ENCODE data around the gene FHIP1B. TPM values are rescaled to one million over a fixed set of nuclear protein-coding genes. Genes with fewer than 3 reads are reported as not detected.

FHIP1B gene
- total RNA-seq, 4 donors from 2014 or later = 30.4 to 144 (median 56.4) TPM

DNA sequence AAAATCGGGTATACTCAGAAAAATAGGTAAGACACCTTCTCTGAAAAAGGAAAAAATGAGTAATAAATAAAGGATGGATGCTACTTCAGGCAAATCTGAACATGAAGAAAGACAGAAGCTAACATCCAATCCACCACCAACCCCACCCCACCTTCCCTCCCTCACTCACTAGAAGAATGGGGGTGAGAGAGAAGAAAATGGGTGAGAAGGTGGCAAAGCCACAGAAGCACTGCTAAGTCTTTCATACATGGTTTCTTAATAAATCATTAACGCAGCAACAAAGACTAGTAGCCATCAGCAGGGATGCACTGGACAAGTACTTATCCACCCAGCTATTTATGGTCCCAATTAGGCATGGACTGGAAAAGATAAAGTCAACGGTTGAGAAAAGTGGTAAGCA lies 5.9 kb downstream of the FHIP1B start:
- no peak for TF ChIP-seq POLR2A (IDR thresholded peaks at IDR 0.05)
- TF ChIP-seq, protein P1, sequence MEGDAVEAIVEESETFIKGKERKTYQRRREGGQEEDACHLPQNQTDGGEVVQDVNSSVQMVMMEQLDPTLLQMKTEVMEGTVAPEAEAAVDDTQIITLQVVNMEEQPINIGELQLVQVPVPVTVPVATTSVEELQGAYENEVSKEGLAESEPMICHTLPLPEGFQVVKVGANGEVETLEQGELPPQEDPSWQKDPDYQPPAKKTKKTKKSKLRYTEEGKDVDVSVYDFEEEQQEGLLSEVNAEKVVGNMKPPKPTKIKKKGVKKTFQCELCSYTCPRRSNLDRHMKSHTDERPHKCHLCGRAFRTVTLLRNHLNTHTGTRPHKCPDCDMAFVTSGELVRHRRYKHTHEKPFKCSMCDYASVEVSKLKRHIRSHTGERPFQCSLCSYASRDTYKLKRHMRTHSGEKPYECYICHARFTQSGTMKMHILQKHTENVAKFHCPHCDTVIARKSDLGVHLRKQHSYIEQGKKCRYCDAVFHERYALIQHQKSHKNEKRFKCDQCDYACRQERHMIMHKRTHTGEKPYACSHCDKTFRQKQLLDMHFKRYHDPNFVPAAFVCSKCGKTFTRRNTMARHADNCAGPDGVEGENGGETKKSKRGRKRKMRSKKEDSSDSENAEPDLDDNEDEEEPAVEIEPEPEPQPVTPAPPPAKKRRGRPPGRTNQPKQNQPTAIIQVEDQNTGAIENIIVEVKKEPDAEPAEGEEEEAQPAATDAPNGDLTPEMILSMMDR (IDR thresholded peaks at IDR 0.05) = no peak
- TF ChIP-seq EP300 (IDR thresholded peaks at IDR 0.05) = no peak

DNA sequence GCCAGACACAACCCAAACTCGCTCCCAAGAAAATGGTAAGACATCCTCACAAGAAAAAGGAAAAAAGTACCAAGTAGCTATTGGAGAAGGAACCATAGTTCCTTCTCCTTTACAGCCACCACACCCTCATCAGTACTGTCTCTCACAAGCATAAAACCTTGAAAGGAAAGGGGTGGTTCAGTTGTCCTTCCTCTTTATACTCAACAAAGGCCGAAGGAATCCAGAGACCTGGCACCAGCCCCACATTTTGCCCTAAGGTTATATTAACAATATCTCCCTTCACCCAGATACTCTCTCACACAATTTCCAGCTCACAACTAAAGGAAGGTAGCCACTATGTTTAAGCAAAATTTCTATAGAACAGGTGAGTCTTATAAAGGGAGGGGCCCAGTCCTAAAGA lies 8.5 kb downstream of the FHIP1B start:
- peaks cover 0 to 31% (median 0%) of the 10 kb centered on the region in 4 donors for H3K4me1 ChIP-seq
- H3K36me3 ChIP-seq = peaks cover 0 to 43% (median 3%) of the 10 kb centered on the region in 3 donors
- no peak overlapping the region for H3K4me3 ChIP-seq
- no peak overlapping the region for H3K27ac ChIP-seq
- DNase-seq (ENCODE audit: low spot score in 2 of 2) = no peak
- TF ChIP-seq POLR2A (IDR thresholded peaks at IDR 0.05) (no peak), EP300 (IDR thresholded peaks at IDR 0.05) (no peak)
- TF ChIP-seq, protein P1 (IDR thresholded peaks at IDR 0.05) = no peak
- no peaks in the 10 kb centered on the region for H3K9me3 ChIP-seq
- 64 to 72% methylated on average over 2 of the region's 2 CpGs for WGBS, 2 donors
- H3K27me3 ChIP-seq = no peaks in the 10 kb centered on the region

More for the DNA sequence above, 5.9 kb downstream of the FHIP1B start:
- H3K27ac ChIP-seq = no peak overlapping the region
- H3K9me3 ChIP-seq = no peaks in the 10 kb centered on the region
- WGBS, 2 donors = 49 to 79% methylated on average over 3 of the region's 3 CpGs
- peaks cover 0 to 42% (median 8%) of the 10 kb centered on the region in 4 donors for H3K4me1 ChIP-seq
- H3K4me3 ChIP-seq = no peak overlapping the region
- H3K27me3 ChIP-seq = no peaks in the 10 kb centered on the region
- peaks cover 0 to 20% (median 0%) of the 10 kb centered on the region in 3 donors for H3K36me3 ChIP-seq
- no peak for DNase-seq (ENCODE audit: low spot score in 2 of 2)

DNA sequence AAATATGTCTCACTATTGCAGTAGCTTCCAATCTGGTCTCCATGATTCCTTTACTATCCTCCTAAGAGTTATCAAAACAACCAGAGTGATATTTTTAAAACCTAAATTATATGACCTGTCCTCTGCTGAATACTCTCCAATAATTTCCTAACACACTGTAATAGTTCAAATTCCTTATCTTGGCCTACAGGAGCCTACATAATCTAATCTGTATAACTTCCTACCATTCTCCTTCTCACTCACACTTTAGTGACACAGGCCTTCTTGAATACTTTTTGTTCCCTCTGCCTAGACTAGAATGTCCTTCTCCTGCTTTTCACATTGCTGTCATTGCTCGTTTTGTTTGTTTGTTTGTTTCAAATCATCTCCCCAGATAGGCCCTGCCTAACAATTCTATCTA lies 9.4 kb downstream of the FHIP1B start:
- 43 to 68% methylated on average over 1 of the region's 1 CpG for WGBS, 2 donors
- Histone ChIP-seq H3K36me3 (peaks cover 0 to 52% (median 3%) of the 10 kb centered on the region in 3 donors), H3K27me3 (no peaks in the 10 kb centered on the region), H3K4me1 (peaks cover 0 to 22% (median 0%) of the 10 kb centered on the region in 4 donors), H3K27ac (no peak overlapping the region), H3K9me3 (no peaks in the 10 kb centered on the region), H3K4me3 (no peak overlapping the region)
- TF ChIP-seq, protein P1 (IDR thresholded peaks at IDR 0.05) = no peak
- TF ChIP-seq EP300 (IDR thresholded peaks at IDR 0.05) (no peak), POLR2A (IDR thresholded peaks at IDR 0.05) (no peak)
- DNase-seq (ENCODE audit: low spot score in 2 of 2) = no peak

DNA sequence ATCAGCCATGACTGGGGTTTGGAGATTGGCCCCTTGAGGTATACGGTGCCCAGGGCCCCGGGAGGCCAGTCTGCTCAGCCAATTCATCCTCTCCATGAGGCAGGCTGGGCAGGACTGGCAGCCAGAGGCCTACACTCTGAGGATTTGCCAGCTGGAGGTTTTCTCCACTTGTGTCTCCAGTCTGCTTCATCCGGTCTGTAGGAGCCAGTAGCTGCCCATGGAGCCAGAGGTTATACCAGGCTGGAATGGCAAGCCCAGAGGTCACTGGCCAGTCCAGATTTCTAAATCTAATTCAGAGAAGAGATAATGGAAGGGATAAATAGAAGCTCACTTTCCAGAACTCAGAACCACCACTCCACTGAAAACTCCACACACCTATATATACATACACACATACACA lies 10.0 kb downstream of the FHIP1B start:
- Histone ChIP-seq H3K4me1 (peaks cover 0 to 24% (median 0%) of the 10 kb centered on the region in 4 donors), H3K4me3 (no peak overlapping the region), H3K9me3 (no peaks in the 10 kb centered on the region), H3K27me3 (no peaks in the 10 kb centered on the region), H3K36me3 (peaks cover 0 to 58% (median 3%) of the 10 kb centered on the region in 3 donors), H3K27ac (no peak overlapping the region)
- no peak for TF ChIP-seq EP300 (IDR thresholded peaks at IDR 0.05)
- TF ChIP-seq, protein P1 (IDR thresholded peaks at IDR 0.05) = no peak
- no peak for TF ChIP-seq POLR2A (IDR thresholded peaks at IDR 0.05)
- WGBS, 2 donors = 92 to 100% methylated on average over 3 of the region's 3 CpGs
- DNase-seq (ENCODE audit: low spot score in 2 of 2) = no peak

DNA sequence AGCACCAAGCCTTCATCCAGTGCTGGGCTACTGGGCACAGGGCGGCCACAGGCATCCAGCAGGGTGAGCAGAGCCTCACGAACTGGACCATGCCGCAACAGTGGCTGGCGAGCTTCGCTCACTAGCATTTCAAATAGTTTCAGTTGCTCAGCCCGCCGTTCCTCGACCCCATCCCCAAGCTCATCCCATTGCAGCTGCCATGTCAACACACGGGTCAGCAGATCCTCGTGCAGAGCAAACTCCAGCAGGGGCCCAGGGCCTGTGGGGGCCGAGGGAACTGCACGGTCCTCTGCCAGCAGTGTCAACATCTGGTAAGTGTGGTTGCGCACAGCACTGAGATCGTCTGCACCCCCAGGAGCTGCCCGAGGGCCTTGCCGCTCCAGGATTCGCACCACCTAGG lies 10.6 kb downstream of the FHIP1B start:
- Histone ChIP-seq H3K27ac (no peak overlapping the region), H3K36me3 (peaks cover 0 to 64% (median 3%) of the 10 kb centered on the region in 3 donors), H3K27me3 (no peaks in the 10 kb centered on the region), H3K4me3 (no peak overlapping the region), H3K9me3 (no peaks in the 10 kb centered on the region), H3K4me1 (peaks cover 0 to 24% (median 0%) of the 10 kb centered on the region in 4 donors)
- no peak for DNase-seq (ENCODE audit: low spot score in 2 of 2)
- TF ChIP-seq, protein P1 (IDR thresholded peaks at IDR 0.05) = no peak
- no peak for TF ChIP-seq EP300 (IDR thresholded peaks at IDR 0.05)
- no peak for TF ChIP-seq POLR2A (IDR thresholded peaks at IDR 0.05)
- WGBS, 2 donors = 97 to 99% methylated on average over 17 of the region's 17 CpGs
